ENCODE results near the gene GTF2A2.

GTF2A2 gene

GRCh38 chr15:59596640-59597039 is 60.7 kb downstream of the GTF2A2 start:
- DNase-seq, result no peak

GRCh38 chr15:59595434-59595915 is 61.8 kb downstream of the GTF2A2 start:
- no peak for DNase-seq

GRCh38 chr15:59594991-59595390 is 62.3 kb downstream of the GTF2A2 start:
- DNase-seq, result no peak

- no peak for DNase-seq
Measured at GRCh38 chr15:59594493-59594942, 62.8 kb downstream of the GTF2A2 start.

GRCh38 chr15:59591356-59591755 is 66.0 kb downstream of the GTF2A2 start:
- no peak for DNase-seq

GRCh38 chr15:59590027-59590426 is 67.3 kb downstream of the GTF2A2 start:
- DNase-seq, result no peak
